Mesodermal cell (in vitro differentiated cells): ENCODE measurements around the gene TTC7B.

Experiments used
- H3K27ac ChIP-seq: 2 replicates; pipeline ENCODE4 v1.7.0; 2013; ENCODE audit warnings: mild to moderate bottlenecking, low read depth, low read length, moderate library complexity; ENCODE audit not compliant: severe bottlenecking
- H3K36me3 ChIP-seq: 2 replicates; pipeline ENCODE4 v1.7.1; 2013; ENCODE audit warnings: mild to moderate bottlenecking, low read length, moderate library complexity; ENCODE audit not compliant: control insufficient read depth, insufficient read depth
- H3K4me1 ChIP-seq: one replicate; pipeline ENCODE4 v1.7.1; 2013; ENCODE audit warnings: mild to moderate bottlenecking, low read length; ENCODE audit not compliant: insufficient read depth, control insufficient read depth, poor library complexity, severe bottlenecking
- H3K4me3 ChIP-seq: 2 replicates; pipeline ENCODE4 v1.7.0; 2013; ENCODE audit warnings: low read length, control low read depth, mild to moderate bottlenecking; ENCODE audit not compliant: insufficient read depth, poor library complexity, severe bottlenecking; ENCODE audit errors: extremely low read depth
- H3K9me3 ChIP-seq: 2 replicates; pipeline ENCODE4 v1.7.1; 2013; ENCODE audit warnings: mild to moderate bottlenecking, low read length, moderate library complexity; ENCODE audit not compliant: control insufficient read depth
- WGBS, 2 experiments: methylation state at CpG; one replicate each; pipeline ENCODE4 v1.1.5; 2013; ENCODE audit warnings: missing lambda C conversion rate in 2 of 2; ENCODE audit not compliant: insufficient coverage in 2 of 2; 5-methylcytosine and 5-hydroxymethylcytosine counted together

TTC7B gene

DNA sequence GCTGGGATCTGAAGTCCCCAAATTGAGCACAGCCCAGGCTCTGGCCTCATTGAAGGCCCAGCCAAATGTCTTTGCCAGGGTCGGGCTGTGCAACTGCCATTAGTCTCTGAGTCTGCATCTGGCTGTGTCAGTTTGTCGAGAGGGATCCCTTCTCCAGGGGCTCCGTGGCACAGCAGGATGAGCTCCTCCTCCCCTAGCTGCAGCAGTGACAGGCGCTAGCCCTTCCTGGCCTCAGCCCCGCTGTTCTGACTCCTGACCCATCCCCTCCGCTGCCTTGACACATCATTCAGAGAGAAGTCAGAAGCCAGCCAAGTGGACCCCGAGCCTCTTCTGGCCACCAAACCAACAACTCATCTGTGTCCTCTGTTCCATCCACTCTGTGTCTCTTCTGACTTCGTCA is 231.1 kb downstream of the TTC7B start:
- no peak overlapping the region for H3K4me3 ChIP-seq
- peaks cover 4% of the 10 kb centered on the region for H3K4me1 ChIP-seq
- no peaks in the 10 kb centered on the region for H3K9me3 ChIP-seq
- H3K36me3 ChIP-seq = peaks cover 14% of the 10 kb centered on the region
- H3K27ac ChIP-seq = no peak overlapping the region
- WGBS, 2 experiments = 81 to 85% methylated on average over 7 to 8 of the region's 8 CpGs

DNA sequence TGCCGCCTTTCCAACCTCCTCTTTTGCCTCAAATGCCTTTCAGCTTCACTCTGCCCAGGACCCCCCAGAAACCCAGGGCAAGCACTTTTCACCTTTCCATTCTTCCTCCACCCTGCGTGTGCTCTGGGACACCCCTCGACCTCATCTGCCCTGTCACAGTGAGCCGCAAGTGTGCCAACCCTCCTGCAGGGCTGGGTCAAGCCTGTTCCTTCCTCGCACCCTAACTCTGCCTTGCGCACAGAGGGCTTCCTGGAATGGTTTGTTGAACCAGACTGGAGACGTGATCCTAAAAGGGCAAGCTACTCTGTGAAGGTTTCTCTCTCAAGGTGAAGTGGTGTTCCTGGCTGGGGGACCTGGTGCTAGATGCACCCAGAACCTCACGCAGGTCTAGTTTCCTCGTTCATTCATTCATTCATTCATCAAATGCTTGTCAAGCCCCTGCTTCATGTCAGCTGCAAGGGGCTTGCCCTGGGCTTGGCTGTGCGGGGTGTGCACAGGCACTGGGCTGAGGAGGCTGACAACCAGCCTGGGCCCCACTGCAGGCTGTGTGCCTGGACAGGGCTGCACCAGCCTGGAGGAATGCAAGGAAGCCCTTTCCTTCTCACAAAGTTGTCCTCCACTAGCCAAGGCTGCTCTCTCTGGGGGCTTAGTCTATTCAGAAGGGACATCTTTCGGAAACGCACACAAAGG is 232.2 kb downstream of the TTC7B start:
- H3K9me3 ChIP-seq = no peaks in the 10 kb centered on the region
- peaks cover 4% of the 10 kb centered on the region for H3K4me1 ChIP-seq
- WGBS, 2 experiments = 92% methylated on average over 11 to 12 of the region's 12 CpGs
- H3K27ac ChIP-seq = no peak overlapping the region
- no peak overlapping the region for H3K4me3 ChIP-seq
- H3K36me3 ChIP-seq = peaks cover 10% of the 10 kb centered on the region

GRCh38 chr14:90583427-90583826 is 232.8 kb downstream of the TTC7B start:
- WGBS, 2 experiments = 98 to 100% methylated on average over 4 of the region's 4 CpGs

DNA sequence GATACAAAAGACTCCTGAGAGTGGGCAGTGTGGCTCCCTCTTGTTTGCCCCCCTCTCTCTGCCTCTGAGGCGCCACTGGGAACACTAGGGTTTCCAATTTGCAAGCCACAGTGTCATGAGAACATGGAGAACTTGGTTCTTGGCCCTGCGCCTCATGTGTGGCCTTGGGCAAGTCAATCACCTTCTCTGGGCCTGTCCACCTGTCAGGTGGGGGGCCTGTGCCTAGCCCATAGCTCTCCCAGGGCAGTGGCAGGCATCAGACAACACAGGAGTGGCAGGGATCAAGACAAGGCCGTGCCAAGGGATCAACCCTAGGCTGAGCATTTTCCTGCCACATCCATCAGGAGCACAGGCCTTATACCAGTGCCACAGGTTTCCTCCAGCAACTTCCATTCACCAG is 234.1 kb downstream of the TTC7B start:
- Histone ChIP-seq H3K4me3 (no peak overlapping the region), H3K36me3 (peaks cover 9% of the 10 kb centered on the region), H3K9me3 (no peaks in the 10 kb centered on the region), H3K4me1 (peaks cover 4% of the 10 kb centered on the region), H3K27ac (no peak overlapping the region)
- 93 to 97% methylated on average over 2 to 3 of the region's 3 CpGs for WGBS, 2 experiments

More at GRCh38 chr14:90583427-90583826, 232.8 kb downstream of the TTC7B start:
- peaks cover 4% of the 10 kb centered on the region for H3K4me1 ChIP-seq
- peaks cover 9% of the 10 kb centered on the region for H3K36me3 ChIP-seq
- H3K27ac ChIP-seq = no peak overlapping the region
- no peak overlapping the region for H3K4me3 ChIP-seq
- H3K9me3 ChIP-seq = no peaks in the 10 kb centered on the region

- H3K27ac ChIP-seq = no peak overlapping the region
- no peak overlapping the region for H3K4me3 ChIP-seq
- peaks cover 9% of the 10 kb centered on the region for H3K36me3 ChIP-seq
- 91 to 96% methylated on average over 8 of the region's 8 CpGs for WGBS, 2 experiments
- peaks cover 4% of the 10 kb centered on the region for H3K4me1 ChIP-seq
- no peaks in the 10 kb centered on the region for H3K9me3 ChIP-seq
These were observed 234.5 kb downstream of the TTC7B start for GRCh38 chr14:90581745-90582144.

- WGBS, 2 experiments = 84 to 91% methylated on average over 17 to 18 of the region's 20 CpGs
- Histone ChIP-seq H3K27ac (no peak overlapping the region), H3K9me3 (no peaks in the 10 kb centered on the region)
These were observed 235.6 kb downstream of the TTC7B start for GRCh38 chr14:90580377-90581335.

DNA sequence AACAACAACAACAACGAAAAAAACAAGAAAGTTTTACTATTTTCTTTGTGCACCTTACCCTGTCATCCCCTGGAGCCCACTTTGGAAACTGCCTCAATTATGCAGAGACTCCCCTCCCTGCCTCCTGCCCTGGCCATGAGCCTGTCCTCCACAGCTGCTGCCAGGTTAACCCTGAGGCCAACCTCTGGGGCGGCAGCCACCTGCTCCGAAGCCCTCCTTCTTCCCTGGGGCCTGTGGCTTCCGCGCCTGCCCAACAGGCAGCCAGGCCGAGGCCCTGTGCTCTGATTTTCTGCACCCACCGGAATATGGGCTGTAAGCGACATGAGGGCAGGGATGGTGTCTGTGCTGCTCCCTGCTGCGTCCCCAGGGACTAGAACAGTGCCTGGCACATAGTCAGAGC is 236.4 kb downstream of the TTC7B start:
- Histone ChIP-seq H3K27ac (no peak overlapping the region), H3K4me3 (no peak overlapping the region), H3K36me3 (peaks cover 17% of the 10 kb centered on the region), H3K4me1 (peaks cover 4% of the 10 kb centered on the region), H3K9me3 (no peaks in the 10 kb centered on the region)
- WGBS, 2 experiments = 96 to 97% methylated on average over 6 to 8 of the region's 9 CpGs

More at GRCh38 chr14:90580377-90581335, 235.6 kb downstream of the TTC7B start:
- Histone ChIP-seq H3K36me3 (peaks cover 13% of the 10 kb centered on the region), H3K4me1 (peaks cover 4% of the 10 kb centered on the region), H3K4me3 (no peak overlapping the region)

DNA sequence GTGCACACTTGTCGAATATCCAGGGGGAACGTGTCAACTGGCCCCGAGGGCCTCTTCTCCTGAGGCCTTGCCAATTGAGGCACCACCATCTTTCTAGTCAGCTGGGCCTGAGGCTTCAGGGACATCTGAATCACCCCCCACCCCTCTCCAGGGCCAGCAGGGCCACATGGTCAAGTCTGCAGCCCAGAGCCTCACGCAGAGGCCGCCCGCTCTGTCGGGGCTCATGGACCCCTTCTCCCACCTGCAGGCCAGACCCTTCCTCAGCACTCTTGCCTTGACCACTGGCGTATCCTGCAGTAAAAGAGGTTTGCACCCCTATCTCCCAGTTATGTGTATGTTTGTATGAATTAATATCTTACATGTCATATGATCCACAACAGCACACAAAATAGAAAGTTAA is 237.1 kb downstream of the TTC7B start:
- Histone ChIP-seq H3K27ac (no peak overlapping the region), H3K9me3 (no peaks in the 10 kb centered on the region), H3K36me3 (peaks cover 17% of the 10 kb centered on the region), H3K4me3 (no peak overlapping the region), H3K4me1 (peaks cover 4% of the 10 kb centered on the region)
- 93 to 100% methylated on average over 2 to 3 of the region's 8 CpGs for WGBS, 2 experiments

DNA sequence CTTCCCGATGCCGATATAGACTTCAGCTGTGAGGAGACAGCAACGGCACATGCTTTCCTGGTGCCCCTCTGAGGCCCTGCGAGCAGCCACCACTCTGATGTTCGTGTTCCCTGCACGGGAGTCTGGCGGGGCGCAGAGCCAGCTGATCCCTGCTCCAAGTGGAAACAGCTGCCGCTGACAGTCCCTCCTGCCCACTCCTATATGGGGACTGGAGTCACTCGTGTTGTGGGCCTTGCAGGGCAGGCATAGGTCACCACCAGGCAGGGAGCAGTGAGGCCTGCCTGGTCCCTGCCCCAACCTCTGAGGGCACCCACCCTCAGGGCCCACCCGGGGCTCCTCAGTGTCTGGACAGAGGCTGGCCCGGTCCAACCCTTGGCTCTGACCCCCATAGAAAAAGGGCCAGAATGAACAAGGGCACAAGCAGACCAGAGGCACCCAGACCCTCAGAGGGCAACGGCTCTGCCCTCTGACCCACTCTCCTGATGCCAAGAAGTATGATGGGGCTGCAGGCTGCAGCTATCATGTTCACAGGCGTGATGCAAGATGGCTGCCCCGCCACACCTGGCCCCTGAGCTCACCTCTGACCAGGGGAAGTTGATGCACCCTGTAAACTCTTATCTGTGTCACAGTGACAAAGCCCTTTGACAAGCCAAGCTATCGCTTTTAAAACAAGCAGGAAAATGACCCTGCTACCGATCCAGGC is 237.8 kb downstream of the TTC7B start:
- no peak overlapping the region for H3K4me3 ChIP-seq

DNA sequence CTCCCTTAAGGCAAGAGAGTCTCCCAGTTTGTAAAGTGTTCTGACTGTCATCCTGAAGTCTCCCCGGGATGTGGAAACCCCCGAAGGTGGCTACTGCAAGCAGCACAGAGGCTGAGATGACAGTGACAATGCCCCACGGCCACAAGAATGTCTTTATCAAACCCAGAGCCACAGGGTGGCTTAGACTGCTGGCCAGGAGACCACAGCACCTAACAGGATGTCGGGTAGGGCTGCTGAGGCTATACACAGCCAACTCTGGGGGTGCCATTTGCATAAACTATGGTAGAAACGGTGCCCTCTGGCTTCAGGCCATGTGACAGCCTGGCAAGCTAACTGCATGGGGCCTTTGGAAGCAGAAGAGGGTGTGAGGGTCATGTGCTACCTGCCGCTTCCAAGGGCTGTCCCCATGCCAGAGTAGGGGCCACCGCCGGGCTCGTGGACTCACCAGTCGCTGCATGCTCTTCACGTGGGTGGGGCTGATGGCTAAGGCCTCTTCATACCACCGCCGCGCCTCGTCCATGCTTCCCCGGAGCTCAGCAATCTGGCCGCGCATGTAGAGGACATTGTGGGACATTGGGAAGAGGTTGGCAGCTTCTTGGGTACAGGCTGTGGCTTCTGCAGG is 238.5 kb downstream of the TTC7B start:
- H3K36me3 ChIP-seq = peaks cover 19% of the 10 kb centered on the region
- WGBS, 2 experiments = 87 to 95% methylated on average over 17 to 18 of the region's 18 CpGs
- H3K9me3 ChIP-seq = no peaks in the 10 kb centered on the region
- H3K4me3 ChIP-seq = no peak overlapping the region
- H3K4me1 ChIP-seq = peaks cover 4% of the 10 kb centered on the region
- no peak overlapping the region for H3K27ac ChIP-seq

More for the DNA sequence above, 237.8 kb downstream of the TTC7B start:
- WGBS, 2 experiments = 88 to 95% methylated on average over 17 of the region's 17 CpGs
- Histone ChIP-seq H3K36me3 (peaks cover 17% of the 10 kb centered on the region), H3K27ac (no peak overlapping the region), H3K9me3 (no peaks in the 10 kb centered on the region), H3K4me1 (peaks cover 4% of the 10 kb centered on the region)
